Endothelial cell of hepatic sinusoid (primary cell): ENCODE data around the gene SEC23B.

ENCODE experiments used
- in situ Hi-C: cut with HindIII; loops from 2 replicates; pipeline ENCODE4 v1.10.0; 2017; ENCODE audit warnings: low sequenced_read_pairs

Gene SEC23B

DNA sequence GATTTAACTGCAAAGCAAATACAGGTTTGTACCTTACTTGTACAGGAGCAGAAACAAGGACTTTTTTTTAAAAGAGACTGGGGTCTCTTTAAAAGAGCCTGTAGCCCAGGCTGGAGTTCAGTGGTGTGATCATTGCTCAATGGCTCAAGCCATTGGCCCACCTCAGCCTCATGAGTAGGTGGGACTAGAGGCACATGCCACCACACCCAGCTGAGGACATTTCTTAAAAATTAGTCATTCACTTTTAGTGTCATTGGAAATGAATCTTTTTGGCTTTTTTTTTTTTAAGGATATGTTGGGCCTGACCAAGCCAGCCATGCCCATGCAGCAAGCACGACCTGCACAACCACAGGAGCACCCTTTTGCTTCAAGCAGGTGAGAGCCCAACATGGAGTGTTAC is 16.9 kb downstream of the SEC23B start:
- in situ Hi-C loops: loop anchor here (5.0 kb wide), 1 partner anchor 47 kb away; no protein-coding TSS in a partner anchor

DNA sequence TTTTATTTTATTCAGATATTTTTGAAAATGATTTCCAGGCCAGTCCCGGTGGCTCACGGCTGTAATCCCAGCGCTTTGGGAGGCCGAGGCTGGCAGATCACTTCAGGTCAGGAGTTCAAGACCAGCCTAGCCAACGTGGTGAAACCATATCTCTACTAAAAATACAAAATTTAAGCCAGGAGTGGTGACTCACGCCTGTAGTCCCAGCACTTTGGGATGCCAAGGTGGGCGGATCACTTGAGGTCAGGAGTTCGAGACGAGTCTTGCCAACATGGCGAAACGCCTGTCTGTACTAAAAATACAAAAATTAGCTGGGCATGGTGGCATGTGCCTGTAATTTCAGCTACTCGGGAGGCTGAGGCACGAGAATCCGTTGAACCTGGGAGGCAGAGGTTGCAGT is 19.0 kb downstream of the SEC23B start:
- in situ Hi-C loops: loop anchor here (5.0 kb wide), 1 partner anchor 49 kb away; no protein-coding TSS in a partner anchor

DNA sequence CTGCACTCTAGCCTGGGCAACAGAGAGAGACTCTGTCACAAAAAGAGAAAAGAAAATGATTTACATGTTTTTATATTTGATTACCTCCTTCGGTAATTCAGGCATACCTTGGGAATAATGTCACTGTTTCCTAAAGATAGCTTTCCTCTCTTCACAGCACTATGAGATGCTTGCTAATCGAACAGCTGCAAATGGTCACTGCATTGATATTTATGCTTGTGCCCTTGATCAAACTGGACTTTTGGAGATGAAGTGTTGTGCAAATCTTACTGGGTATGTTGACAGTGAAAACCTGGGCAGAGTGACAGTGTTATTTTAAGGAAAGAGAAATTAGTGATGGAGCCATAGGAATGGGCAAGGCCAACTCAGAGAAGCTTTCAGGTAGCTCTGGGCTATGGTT is 19.6 kb downstream of the SEC23B start:
- in situ Hi-C loops: loop anchor here (5.0 kb wide), 1 partner anchor 50 kb away; no protein-coding TSS in a partner anchor

DNA sequence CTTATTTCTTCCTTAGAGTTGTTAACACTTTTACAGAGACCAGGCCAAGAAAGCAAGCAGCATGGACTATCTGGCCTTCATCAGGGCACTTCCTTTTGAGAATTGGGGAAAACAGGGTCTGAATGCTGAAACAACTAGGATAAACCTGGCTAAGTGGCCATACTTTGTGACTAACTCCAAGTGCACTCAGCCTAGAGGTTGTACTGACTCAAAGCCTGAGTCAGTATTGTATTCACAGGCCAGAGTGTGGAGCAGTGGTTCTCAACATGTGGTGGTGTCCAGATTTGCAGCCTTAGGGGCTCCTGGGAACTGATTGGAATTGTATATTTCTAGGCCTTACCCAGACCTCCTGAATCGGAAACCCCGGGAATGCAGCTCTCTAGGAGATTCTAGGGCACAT is 20.1 kb downstream of the SEC23B start:
- in situ Hi-C loops: loop anchor here (5.0 kb wide), 1 partner anchor 51 kb away; no protein-coding TSS in a partner anchor

DNA sequence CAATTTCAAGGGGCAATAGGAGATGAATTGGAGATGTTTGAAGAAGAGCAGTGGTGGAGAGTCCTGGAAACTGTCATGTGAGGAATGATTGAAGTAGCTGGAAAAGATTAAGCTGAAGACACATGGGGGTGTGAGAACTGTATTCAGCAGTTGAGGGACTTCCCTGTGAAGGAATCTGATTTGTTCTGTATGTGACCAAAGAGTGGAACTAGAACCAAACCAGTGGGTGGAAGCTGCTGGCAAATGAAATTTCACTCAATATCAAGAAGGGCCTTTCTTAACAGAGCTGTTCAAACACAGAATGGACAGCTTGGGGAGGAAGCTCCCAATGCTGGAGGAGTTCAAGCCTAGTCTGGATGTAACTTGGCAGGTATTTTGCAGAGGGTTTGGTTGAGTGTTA is 21.3 kb downstream of the SEC23B start:
- in situ Hi-C loops: loop anchor here (5.0 kb wide), 1 partner anchor 52 kb away; no protein-coding TSS in a partner anchor

DNA sequence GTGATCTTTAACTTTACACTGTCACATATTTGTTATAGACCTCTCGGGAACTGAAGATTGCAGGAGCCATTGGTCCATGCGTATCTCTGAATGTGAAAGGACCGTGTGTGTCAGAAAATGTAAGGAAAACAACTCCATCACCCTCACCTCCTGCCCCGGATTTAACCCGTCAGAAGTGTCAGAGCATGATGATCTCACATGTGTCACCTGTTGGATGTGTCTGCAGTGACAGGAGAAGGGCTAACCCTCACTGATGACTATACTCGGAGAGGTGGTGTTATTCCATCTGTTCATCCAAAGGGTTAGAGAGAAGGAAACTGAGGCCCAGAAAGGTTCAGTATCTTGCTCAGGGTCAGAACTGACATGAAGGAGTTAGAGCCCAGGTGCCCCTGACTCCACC is 24.9 kb downstream of the SEC23B start:
- in situ Hi-C loops: no loop called here

DNA sequence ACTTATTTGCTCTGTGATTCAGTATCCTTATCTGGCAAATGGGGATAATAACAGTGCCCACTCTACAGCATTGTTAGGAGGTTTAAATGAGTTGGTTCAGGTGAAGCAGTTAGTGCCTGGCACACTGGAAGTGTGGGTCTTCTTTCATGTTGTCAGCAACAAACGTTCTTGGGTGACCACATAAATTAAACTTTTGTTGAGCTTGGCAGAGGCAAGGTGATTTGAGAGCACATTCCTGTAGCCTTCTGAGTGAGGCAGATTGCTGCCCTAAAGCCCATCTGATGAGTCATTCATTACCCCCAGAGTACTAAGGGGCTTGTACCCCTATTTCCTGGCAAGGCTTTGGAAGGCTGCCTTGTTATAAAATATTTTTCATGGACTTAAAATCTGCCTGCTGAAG is 25.8 kb downstream of the SEC23B start:
- in situ Hi-C loops: no loop called here

DNA sequence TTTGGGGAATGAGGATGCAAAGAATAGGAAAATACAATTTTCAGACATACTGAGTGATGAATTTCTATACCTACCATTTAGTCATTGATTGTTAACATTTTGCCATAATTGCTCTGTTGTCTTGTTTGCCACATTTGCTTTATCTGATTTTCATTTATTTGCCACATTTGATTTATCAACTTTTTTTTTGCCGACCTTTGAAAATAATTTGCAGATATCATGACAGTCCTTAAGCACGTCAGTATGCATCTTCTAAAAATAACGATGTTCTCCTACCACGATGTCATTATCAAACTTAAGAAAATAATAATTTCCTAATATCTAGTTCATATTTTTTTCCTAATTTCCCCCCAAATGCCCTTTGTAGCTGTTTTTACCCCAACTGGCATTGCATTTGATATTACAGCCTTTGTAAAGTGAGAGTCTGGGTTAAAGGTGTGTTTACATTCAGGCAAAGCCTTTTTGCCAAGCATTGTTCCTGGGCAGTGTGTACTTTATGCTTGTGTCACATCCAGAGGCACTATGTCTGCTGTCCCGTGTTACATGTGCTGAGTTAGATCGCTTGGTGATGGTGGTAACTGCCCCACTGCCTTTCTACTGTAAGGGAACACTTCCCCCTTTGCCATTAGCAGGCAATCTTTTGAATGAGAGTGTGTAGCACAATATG is 26.4 kb downstream of the SEC23B start:
- in situ Hi-C loops: no loop called here

DNA sequence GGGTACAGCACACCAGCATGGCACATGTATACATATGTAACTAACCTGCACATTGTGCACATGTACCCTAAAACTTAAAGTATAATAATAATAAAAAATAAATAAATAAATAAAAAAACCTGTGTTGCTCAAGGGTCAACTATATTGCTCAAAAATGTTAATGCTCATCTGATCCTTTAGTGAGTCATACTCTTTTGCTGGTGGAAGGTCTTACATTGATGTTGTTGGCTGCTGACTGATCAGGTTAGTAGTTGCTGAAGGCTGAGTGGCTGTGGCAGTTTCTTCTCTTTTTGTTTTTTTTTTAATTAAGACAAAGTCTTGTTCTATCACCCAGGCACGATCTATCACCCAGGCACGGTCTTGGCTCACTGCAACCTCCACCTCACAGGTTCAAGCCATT is 29.9 kb downstream of the SEC23B start:
- in situ Hi-C loops: loop anchor here (5.0 kb wide), 1 partner anchor 105 kb away; no protein-coding TSS in a partner anchor

DNA sequence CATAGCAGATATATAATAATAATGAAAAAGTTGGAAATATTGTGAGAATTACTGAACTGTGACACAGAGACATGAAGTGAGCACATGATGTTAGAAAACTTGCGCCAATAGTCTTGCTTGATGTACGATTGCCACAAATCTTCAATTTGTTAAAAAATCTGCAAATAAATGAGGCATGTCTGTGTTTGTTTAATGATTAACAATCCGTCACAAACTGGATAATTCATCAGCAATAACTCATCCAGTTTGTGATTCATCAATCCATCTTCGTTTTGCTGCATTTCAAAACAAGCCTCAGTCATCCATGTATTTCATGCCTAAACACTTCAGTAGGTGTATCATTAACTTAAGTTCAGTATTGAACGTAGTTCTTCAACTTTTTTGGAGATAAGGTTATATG is 34.0 kb downstream of the SEC23B start:
- in situ Hi-C loops: no loop called here

DNA sequence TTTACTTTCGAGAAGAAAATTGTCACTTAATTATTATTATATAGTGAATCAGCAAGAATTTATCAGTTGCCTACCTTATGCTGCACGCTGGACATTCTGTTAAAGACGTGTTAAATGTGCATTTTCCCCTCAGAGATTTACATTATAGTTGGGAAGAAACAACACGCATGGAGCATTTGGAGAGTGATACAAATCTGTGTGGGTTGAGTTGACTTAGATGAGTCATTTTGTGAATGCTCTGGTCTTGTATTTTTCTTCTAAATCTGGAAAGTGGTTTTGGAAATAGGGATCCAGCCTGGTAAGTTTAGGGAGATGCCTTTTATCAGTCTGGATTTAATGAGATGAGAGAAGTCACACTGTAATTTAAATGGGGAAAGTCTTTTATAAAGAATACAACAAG is 35.5 kb downstream of the SEC23B start:
- in situ Hi-C loops: no loop called here

DNA sequence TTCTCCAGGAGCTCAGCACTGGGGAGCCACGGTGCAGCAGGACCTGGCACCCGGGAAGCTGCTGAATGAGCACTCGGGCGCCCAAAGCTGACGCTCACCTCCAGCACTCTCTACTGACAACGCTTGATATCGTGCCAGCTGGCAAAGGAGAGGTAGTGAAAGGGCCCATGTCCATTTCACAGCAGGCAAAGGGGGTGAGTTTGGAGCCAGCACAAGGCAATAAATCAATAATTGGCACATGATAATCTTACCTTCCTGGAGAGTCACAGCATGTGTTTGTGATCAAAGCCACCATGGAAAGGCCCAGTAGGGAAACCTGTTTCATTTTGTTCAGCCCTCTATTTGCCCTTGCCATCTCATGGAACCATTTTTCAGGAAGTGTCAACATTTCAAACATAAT is 36.2 kb downstream of the SEC23B start:
- in situ Hi-C loops: no loop called here

DNA sequence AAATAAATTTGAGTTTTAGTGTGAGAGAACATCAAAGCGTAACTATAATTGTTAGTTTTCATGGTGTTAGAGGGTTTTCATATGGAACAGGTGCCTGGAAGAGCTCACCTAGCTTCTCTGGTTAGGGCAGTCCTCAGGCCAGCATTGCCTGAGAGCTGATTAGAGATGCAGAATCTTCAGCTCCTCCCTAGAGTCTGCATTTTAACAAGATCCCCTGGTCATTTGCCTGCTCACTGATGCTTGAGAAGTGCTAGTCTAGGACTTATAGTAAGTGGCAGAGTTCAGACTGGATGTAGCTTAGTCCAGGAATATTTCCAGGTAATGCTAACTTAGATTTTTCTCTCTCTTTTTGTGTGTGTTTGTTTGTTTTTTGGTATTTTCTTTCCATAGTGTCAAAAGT is 37.8 kb downstream of the SEC23B start:
- in situ Hi-C loops: no loop called here

DNA sequence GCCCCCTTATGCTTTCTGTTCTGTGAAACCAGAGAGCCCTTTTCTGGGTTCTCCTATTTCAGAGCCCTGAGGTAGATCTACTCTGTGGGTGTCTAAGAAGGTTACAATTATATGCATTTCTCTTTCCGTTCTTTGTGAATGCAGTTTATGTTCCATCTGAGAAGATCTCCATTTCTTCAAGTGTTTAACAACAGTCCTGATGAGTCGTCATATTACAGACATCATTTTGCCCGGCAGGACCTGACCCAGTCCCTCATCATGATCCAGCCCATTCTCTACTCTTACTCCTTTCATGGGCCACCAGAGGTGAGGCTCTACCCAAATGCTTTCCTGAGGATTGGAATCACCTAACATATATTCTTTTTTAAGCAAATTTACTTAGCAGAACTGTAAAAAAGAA is 40.7 kb downstream of the SEC23B start:
- in situ Hi-C loops: no loop called here

DNA sequence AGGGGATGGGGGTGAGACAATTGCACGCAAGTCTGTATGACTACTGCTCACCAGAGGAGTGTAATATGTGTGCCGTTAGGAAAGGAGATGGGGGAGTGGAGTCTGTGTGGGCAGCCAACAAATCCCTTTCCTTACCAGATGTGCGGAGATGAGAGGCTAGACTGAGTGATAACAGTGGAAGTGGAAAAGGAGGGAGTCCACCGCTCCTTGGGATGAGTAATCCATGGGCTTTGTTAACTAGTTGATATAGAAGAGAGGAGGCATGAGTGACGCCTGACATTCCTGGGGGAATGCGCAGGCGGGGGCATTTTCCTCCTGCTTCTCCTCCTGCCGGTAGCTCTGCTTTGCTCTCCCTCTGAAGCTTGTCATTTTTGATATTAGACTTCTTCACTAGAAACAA is 46.0 kb downstream of the SEC23B start:
- in situ Hi-C loops: no loop called here

DNA sequence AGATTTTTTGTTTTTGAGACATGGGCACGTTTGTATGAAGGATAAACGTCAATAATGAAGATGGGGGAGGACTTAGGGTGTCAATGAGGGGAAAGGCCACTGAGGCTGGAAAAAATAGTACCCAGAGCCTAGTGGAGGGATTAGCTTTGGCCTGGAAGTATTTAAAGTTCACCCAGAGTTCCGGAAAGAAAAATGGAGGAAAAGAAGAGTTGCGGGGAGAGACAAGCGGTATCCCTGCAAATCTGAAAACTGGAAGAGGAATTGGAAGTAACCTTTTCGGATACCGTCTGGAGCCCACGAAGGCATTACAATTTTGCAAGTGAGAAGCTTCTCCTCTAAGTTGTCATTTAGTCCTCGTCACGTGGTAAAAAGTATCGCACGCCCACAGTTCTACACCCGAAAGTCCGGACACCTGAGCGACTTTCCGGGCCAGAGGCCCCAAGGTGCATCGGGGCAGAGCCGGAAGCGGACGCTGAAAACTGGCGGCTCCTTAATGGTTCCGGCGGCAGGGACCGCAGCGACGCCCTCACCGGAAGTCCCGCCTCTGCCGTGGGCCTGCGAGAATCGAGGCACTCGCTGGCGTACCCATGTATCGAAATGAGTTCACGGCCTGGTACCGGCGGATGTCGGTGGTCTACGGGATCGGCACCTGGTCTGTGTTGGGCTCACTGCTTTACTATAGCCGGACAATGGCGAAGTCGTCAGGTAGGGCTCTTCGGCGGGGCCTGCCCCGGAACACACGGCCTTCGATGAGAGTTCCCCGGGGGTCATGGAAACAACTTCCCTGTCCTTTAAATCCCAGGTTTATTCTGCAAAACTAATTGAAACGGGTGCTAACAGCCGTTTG is 59.4 kb downstream of the SEC23B start, which contains the start of gene SMIM26:
TSS of gene SMIM26 (plus strand) at position 541 of the 847 bp plus-strand sequence. CDS start at position 588, 47 bp downstream.
- in situ Hi-C loops: no loop called here

DNA sequence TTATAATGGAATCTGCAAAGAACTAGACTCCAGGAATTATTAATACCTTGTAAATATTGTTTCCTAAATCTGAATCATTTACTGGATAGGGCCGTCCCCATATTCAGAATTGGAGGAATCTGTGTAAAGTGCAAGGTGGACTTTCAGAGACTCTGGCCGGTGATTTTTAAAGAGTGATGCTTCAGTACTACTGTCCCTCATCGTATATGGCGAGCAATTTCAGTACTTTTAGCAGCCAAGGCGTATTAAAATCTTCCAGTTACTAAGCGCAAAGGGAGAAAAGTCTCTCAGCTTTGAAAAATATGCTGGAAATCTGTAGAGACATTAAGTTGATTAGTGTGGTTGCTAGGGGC is 60.0 kb downstream of the SEC23B start:
- in situ Hi-C loops: no loop called here

DNA sequence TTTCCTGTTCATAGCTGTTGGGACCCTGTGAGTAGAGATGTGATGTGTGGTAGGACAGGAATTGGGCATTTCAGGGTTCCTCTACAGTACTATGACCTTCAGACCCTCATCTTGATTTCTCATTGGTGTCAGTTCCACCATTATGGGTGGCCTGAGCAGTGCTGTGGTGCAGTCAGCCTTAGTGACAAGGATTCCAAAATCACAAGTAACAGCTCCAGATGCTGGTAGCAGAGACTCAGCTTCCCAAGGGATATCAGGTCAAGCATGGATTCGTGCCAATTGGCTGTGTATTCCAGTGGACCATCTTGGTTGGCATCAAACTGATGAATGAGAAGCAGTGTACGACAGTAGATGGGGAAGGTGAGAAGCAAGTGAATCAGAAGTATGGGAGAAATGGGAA is 63.3 kb downstream of the SEC23B start:
- in situ Hi-C loops: no loop called here

DNA sequence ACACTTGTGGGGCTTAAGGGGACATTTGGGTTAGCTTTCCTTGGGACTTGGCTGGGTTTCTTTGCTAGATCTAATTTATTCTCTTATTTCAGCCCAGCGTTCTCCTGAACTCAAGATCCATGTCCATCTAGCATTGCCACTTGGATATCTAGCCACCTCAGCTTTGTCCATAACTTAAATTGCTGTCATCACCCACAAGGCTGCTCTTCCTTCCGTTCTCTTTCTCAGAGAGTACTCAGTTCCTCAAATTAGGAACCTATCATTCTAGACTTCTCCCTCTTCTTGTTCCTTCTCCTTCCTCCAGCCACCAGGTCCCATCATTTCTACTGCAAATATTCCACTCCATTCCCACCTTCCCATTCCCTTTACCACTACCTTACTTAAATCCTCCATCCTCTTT is 63.8 kb downstream of the SEC23B start:
- in situ Hi-C loops: no loop called here

DNA sequence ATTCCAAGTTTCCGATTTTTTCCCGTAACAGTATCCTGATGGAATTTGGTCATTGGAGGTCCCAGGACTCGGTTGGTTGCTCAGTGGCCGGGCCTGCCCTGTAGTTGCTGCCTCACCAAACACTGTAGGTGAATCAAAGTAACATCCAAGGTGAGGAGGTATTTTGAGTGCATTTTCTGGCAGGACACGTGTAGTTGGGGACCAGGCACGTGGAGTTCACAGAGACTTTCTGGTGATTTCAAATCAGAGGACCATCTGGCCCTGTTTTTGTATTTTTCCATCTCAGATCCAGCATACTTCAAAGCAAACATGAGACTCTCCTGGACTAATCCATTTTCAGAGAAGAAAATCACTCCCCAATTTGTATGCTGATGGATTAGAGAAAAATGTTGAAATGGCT is 70.2 kb downstream of the SEC23B start:
- in situ Hi-C loops: no loop called here

DNA sequence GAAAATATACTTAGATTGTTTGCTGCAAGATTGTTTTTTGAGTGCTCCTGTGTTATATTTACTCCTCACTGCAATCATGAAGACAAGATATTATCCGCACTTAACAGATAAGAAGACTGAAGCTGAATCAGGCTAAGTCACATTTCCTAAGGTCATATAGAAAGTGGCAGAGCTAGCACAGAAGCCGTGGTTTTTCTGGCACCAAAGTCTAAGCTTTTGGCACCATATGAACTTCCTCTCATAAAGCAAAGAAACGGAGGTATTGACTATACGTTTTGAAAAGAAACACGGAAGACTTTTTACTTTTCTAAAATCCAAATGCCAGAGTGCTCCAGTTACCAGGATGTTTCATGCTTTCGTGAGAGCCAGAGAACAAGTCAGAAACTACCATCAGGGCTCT is 70.8 kb downstream of the SEC23B start:
- in situ Hi-C loops: no loop called here

DNA sequence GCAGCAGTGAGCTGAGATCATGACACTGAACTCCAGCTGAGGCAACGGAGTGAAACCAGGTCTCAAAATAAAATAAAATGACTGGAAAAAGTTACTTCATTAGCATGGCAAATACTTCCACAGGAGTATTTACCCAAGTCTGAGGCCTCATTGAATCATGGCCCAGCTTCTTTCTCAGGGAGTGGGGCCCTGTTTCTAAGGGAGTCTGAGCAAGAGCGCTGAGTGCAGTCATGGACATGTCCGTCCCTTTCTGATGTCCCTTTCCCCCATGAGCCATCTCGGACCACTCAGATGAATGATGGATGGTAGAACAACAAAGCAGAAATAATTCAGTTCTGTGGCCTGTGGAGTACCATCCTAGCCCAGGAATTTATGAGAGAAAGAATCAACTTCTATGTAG is 72.3 kb downstream of the SEC23B start:
- in situ Hi-C loops: no loop called here
